A673 (cell line): ENCODE measurements around the gene THSD4. TPM values are rescaled to one million over a fixed set of nuclear protein-coding genes. Genes with fewer than 3 reads are reported as not detected.
A peak's percentile ranks its signal among the peaks of the same experiment; 100 is the strongest.

Experiments used
- BruUV-seq: library from RNA; stranded (reverse); fragments of 400-500 nt; replicated peaks from 2 replicates; lab custom pipeline; 2021; lab: Mats Ljungman, UMichigan
- CTCF ChIA-PET: fragments of 300-600 bp; sonication (Branson Sonifier 250); formaldehyde crosslinking; loops from one replicate; lab custom pipeline; 2022; ENCODE audit warnings: antibody characterized with exemption; lab: Charles Lee
- POLR2A ChIA-PET: fragments of 300-600 bp; sonication (Branson Sonifier 250); formaldehyde crosslinking; loops from one replicate; lab custom pipeline; 2022; ENCODE audit warnings: antibody characterized with exemption; ENCODE audit not compliant: low non-redundant PET; lab: Charles Lee
- DNase-seq: peaks from one replicate; pipeline ENCODE4 v3.0.0-alpha.2; 2015; ENCODE audit warnings: low spot score
- H3K27ac ChIP-seq: fragments of 200-600 bp; sonication (generic); 2 replicates; pipeline ENCODE4 v1.5.1; 2016; ENCODE audit warnings: mixed run types, low read depth, mild to moderate bottlenecking, mixed read lengths, antibody characterized with exemption, low read length; ENCODE audit not compliant: poor library complexity, severe bottlenecking
- H3K27me3 ChIP-seq: fragments of 200-600 bp; sonication (generic); replicated peaks from 2 replicates; pipeline ENCODE4 v1.6.1; 2017; ENCODE audit warnings: mixed run types, low read depth, mild to moderate bottlenecking, mixed read lengths, antibody characterized with exemption, low read length; ENCODE audit not compliant: insufficient read depth, poor library complexity
- H3K36me3 ChIP-seq: fragments of 200-600 bp; sonication (generic); 2 replicates; pipeline ENCODE4 v1.6.1; 2016; ENCODE audit warnings: mixed run types, mild to moderate bottlenecking, mixed read lengths, antibody characterized with exemption, low read length; ENCODE audit not compliant: insufficient read depth, poor library complexity, severe bottlenecking
- H3K4me1 ChIP-seq: fragments of 200-600 bp; sonication (generic); 2 replicates; pipeline ENCODE4 v1.6.1; 2017; ENCODE audit warnings: mixed run types, mild to moderate bottlenecking, mixed read lengths, antibody characterized with exemption, low read length; ENCODE audit not compliant: insufficient read depth, poor library complexity, severe bottlenecking
- H3K4me3 ChIP-seq: fragments of 200-600 bp; sonication (generic); 2 replicates; pipeline ENCODE4 v1.5.1; 2016; ENCODE audit warnings: low read depth, mixed run types, mild to moderate bottlenecking, mixed read lengths, low read length; ENCODE audit not compliant: poor library complexity, severe bottlenecking
- H3K9me3 ChIP-seq: fragments of 200-600 bp; sonication (generic); 2 replicates; pipeline ENCODE4 v1.6.1; 2016; ENCODE audit warnings: mixed run types, low read depth, mild to moderate bottlenecking, mixed read lengths, antibody characterized with exemption, low read length; ENCODE audit not compliant: poor library complexity, severe bottlenecking
- CTCF ChIP-seq: fragments of 300-800, 200-600 bp; sonication (generic); conservative IDR thresholded peaks from 2 replicates; pipeline ENCODE4 v1.5.1; 2017; ENCODE audit warnings: low read depth, mild to moderate bottlenecking, antibody characterized with exemption, low read length, moderate library complexity, mixed read lengths
- EZH2 ChIP-seq: fragments of 200-600 bp; sonication (generic); IDR thresholded peaks from 2 replicates; pipeline ENCODE4 v1.6.1; 2017; ENCODE audit warnings: borderline replicate concordance, low read depth, mild to moderate bottlenecking, mixed read lengths, antibody characterized with exemption, low read length; ENCODE audit not compliant: poor library complexity, severe bottlenecking
- intact Hi-C: fragments of 100-400 bp; cut with micrococcal nuclease; formaldehyde crosslinking; loops from one replicate; pipeline ENCODE4 v1.10.0; 2022; ENCODE audit not compliant: unreplicated experiment
- total RNA-seq: library from RNA; stranded (reverse); gene quantifications from 2 replicates; pipeline ENCODE4 v1.2.3, GENCODE V29; 2021

The THSD4 gene
- total RNA-seq, 1 experiment from 2014 or later: 2.4 TPM

- POLR2A ChIA-PET: no interaction called here
- no peak for DNase-seq
- H3K4me1 ChIP-seq: peaks cover 21% of the 10 kb centered on the region
- H3K27ac ChIP-seq: no peak overlapping the region
- intact Hi-C loops: no loop called here
- H3K36me3 ChIP-seq: no peaks in the 10 kb centered on the region
- TF ChIP-seq CTCF (no peak), EZH2 (no peak)
- no peaks in the 10 kb centered on the region for H3K27me3 ChIP-seq
- H3K4me3 ChIP-seq: no peak overlapping the region
- no peaks in the 10 kb centered on the region for H3K9me3 ChIP-seq
- no TSS peak for BruUV-seq
- CTCF ChIA-PET: no interaction called here
Measured at GRCh38 chr15:71353171-71353570, 237.9 kb downstream of the THSD4 start.

- DNase-seq: no peak
- TF ChIP-seq CTCF (no peak), EZH2 (no peak)
- intact Hi-C loops: no loop called here
- no peak overlapping the region for H3K27ac ChIP-seq
- H3K36me3 ChIP-seq: no peaks in the 10 kb centered on the region
- ChIA-PET CTCF (no interaction called here), POLR2A (no interaction called here)
- H3K4me1 ChIP-seq: peaks cover 13% of the 10 kb centered on the region
- H3K27me3 ChIP-seq: no peaks in the 10 kb centered on the region
- H3K9me3 ChIP-seq: no peaks in the 10 kb centered on the region
- BruUV-seq: no TSS peak
- no peak overlapping the region for H3K4me3 ChIP-seq
Measured at GRCh38 chr15:71355268-71355667, 240.0 kb downstream of the THSD4 start.

DNA sequence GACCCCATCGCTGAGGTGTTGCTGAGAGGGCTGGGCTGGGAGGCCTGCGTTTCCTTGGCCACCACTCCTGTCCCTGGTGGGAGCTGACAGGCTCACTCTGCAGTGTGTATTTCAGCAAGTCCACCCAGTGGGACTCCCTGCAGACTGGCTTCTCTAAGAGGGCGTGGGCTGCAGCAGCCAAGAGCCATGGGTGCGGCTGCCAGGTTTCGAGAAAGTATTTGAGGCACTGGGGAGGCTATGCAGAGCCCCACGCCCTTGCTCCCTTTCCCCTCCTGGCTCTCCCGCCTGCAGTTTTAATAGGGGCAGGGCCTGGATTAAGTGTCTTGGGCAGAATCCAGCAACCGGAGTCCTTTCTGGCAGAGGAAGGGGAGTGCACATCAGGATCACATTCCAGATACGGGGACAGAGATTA is 242.1 kb downstream of the THSD4 start:
- TF ChIP-seq EZH2 (no peak), CTCF (no peak)
- POLR2A ChIA-PET: no interaction called here
- peaks cover 10% of the 10 kb centered on the region for H3K4me1 ChIP-seq
- no TSS peak for BruUV-seq
- intact Hi-C loops: no loop called here
- H3K9me3 ChIP-seq: no peaks in the 10 kb centered on the region
- CTCF ChIA-PET: interaction anchor here (0.5 kb wide), 1 partner anchor 31 kb away, joined by 3 read pairs; no protein-coding TSS in a partner anchor
- H3K27me3 ChIP-seq: no peaks in the 10 kb centered on the region
- no peaks in the 10 kb centered on the region for H3K36me3 ChIP-seq
- no peak overlapping the region for H3K27ac ChIP-seq
- no peak overlapping the region for H3K4me3 ChIP-seq
- DNase-seq: peak; percentile 45
